ENCODE results near the gene TNRC18.
"Not testable (repeated sequence)": the region's sequence is repeated elsewhere in the genome, so short reads cannot be mapped to it uniquely, and the experiment has no call there.

TNRC18 gene

DNA sequence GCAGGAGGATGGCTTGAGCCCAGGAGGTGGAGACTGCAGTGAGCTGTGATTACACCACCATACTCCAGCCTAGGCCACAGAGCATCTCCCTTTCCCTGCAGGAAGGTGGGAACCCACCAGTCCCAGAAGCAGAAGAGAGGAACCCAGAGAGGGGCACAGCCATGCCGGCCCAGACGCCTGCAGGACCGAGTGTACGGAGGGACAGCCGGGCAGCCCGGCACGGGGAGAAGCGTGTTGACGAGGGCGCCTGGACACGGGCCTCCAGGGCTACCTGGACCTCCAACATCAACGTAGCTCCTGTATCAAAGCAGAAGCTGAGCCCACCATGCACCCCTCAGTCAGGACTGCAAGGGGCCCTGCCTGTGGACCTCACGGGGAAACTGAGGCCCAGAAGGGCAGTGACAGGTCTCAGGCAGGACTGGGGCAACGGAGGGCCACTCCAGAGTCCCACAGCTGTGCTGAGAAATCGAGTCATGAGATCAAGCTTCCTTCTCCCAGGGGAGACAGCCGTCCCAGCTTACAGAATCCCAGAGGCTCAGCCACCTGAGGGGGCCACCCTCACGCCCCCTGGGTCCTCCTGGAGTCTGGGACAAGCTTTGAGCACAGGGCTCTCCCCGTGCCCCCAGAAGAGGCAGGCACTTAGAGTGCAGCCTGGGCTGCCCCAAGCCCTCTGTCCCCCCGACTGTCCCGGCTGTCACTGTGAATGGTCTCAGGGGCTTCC, 43.1 kb downstream of the TNRC18 start:
- no peak for DNase-seq (ENCODE audit: low read depth in 2 of 2)

DNA sequence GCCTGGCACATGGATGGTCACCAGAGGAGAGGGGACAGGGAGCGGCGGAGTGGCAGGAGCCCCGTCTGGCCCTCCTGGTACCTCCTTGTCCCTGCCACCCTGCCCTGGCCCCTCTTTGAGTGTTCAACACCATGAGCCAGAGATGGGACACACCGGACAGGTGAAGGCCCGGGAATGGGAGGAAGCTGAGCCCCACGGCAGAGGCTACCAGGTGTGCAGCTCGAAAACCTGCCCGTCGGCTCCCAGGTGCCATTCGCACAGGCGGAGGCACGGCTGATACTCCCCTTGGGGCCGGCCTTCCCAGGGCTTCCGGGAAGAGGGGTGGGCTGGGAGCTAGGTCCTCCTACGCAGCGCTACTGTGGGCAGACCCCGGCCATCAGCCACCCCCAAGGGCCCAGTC, 44.1 kb downstream of the TNRC18 start:
- no peak for DNase-seq (ENCODE audit: low read depth in 2 of 2)

DNA sequence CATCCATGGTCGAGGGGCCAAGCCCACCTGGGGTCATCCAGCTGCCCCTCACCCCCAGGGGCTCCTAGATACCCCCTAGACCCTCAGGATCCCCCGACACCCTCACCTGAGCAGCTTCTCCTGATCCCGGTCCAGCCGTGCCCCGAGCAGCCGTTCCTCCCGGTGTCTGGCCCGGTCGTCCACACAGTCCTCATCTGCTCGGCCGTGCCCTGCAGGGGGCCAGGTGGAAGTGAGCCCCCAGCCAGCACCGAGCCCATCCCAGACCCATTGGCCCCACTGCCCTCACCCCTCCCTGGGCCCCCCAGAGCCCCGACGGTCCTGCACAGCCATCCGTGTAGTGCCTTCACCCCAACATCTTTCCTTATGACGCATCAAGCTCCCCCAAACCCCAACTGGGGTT, 45.8 kb downstream of the TNRC18 start:
- DNase-seq (ENCODE audit: low read depth in 2 of 2): no peak

DNA sequence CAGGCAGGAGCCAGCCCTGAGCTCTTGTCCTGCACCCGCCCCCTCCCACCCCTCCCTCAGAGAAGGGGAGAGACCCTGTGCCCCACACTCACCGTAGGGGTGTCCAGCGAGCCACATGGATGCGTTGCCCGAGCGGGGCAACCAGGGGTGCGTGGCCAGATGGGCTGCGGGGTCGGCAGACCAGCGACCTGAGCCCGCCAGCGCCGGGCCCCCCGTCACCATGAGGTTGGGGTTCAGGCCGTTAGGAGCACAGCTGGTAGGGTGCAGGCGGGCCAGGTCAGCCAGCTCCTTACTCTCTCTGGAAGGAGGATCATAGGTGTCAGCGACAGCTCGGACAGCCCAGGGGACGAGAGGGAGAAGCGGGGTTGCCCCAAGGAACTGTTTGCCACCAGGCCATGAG, 46.4 kb downstream of the TNRC18 start:
- no peak for DNase-seq (ENCODE audit: low read depth in 2 of 2)

DNA sequence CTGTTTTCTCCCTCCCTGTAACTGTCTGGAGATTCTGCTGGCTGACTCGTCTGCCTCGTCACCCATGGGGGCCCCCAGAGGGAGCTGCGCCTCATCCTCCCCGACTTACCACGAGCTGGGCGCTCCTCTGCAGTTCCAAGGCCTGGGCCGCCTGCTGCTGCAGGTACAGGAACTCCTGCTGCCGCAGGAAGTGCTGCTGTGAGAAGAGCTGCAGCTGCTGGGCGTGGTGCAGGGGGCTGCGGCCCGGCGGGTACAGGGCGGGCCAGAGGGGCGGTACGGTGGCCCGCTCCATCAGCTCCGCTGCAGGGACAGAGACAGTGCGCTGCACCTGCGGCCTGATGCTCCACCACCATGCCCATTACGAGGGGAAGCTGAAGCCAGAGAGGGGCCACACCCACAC, 47.7 kb downstream of the TNRC18 start:
- no peak for DNase-seq (ENCODE audit: low read depth in 2 of 2)

DNA sequence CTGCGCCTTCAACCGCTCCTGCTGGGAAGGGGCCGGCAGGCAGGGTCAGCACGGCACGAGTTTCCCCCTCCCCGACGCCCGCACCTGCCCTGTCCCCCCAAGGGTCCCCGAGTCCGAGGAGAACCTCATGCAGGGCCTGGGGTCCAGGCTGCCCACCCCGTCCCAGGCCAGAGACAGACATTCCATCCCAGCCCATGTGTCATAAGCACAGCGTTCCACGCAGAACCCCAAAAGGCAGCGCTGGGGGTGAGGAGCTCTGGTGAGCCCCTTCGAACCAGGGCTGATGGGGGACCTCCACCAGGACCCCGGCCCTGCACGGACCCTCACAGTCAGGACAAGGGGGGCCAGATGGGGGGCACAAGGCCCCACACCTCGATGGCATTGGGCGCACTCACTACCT, 49.2 kb downstream of the TNRC18 start:
- DNase-seq (ENCODE audit: low read depth in 2 of 2): no peak

DNA sequence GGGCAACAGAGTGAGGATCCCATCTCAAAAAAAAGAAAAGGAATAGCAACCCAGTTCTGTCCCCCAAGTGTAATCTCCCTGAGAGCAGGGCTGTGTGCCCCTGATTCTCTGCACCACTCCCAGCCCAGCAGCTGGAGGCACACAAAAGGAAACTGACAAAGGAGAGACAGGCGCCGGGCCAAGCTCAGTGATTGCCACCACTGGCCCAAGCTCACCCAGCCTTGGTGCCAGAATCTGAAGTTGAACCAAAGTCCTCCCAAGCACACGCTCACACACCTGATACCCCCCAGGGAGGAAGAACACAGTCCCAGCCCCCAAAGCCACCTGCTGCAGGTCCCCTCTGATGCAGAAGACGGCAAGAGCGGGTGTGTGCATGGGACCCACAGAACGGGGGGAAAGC, 50.3 kb downstream of the TNRC18 start:
- DNase-seq (ENCODE audit: low read depth in 2 of 2): no peak

DNA sequence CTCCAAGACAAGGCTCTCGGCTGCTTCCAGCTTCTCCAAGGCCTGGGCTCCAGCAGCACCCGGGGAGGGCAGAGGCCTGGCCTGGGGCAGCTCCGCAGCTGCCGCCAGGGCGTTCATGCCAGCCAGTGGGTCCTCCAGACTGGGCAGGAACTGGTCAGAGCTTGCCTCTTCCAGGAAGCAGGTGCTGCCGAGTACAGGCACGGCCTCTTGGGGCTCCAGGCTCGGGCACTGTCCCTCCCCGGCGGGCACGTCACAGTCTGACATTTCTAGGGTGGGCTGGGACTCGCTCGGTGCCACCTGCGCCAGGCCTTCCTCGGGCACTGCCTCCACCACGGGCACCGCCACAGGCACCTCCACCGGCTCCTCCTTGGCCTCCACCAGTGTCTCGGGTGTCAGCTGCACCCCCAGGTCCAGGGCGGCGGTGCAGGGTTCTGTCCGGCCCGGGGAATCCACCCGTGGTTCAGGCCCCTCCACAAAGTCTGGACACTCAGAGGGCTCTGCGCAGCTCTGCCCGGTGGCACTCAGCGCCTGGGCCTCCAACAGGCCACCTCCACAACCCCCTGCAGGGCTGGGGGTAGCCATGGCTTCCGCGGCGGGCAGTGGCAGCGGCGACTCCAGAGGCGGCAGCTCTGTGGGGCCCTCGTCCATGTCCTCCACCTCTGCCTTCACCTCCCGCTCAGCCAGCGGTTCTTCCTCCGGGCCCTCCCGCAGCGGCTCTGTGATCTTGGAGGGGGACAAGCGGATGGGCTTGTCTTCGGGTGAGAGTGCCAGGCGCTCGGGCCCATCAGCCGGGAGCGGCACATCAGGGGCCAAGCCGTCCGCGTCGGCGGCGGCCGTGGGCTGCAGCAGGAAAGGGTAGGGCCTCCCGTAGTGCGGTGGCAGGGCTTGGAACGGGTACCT, 52.9 kb downstream of the TNRC18 start:
- DNase-seq (ENCODE audit: low read depth in 2 of 2): no peak

DNA sequence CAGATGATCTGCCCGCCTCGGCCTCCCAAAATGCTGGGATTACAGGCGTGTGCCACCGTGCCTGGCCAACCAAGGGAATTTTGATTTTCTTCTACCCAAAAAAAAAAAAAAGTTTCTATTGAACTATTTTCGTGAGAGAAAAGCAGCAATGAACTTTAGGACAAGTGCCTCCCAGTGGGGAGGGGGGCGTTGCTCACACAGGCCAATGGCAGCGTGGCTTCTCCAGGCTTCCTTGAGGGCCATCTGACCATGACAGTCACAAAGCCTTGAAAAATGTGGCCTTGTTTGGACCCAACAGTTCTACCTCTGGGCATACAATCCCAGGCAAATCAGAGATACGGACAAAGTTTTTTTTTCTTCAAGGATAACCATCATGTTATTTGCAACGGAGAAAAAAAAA, 56.0 kb downstream of the TNRC18 start:
- no peak for DNase-seq (ENCODE audit: low read depth in 2 of 2)

DNA sequence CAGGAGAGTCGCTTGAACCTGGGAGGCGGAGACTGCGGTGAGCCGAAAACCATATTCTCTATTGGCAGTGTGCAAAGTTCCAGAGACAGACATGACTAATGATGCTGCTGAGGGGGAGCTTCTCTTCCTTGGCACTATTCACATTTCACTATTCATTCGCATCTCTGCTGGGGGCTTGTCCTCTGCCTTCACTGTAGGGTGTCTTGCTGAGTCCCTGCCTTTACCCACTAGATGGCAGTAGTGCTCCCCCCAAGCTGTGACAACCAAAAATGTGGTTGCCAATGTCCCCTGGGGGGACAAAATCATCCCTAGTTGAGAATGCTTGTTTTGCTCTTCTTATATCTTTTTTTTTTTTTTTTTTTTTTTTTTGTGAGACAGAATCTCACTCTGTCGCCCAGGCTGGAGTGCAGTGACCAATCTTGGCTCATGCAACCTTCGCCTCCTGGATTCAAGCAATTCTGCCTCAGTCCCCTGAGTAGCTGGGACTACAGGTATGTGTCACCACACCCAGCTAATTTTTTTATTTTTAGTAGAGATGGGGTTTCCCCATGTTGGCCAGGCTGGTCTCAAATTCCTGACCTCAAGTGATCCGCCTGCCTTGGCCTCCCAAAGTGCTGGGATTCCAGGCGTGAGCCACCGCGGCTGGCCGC, 57.5 kb downstream of the TNRC18 start:
- peak; percentile 33 to 47 for DNase-seq (ENCODE audit: low read depth in 2 of 2)

DNA sequence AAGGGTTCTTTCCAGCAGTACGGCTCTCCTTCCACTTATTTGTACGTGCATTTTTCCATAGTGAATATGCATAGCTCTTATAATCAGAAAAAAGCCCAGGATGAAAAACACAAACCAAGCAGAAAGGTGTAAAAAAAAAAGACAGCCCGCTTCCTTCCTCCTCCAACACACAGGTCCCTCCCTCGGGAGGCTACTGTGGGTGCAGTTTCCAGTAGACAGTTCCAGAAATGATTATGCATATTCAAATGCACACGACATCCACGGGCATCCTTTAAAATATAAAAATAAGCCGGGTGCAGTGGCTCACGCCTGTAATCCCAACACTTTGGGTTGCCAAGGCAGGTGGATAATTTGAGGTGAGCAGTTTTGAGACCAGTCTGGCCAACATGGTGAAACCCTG, 59.9 kb downstream of the TNRC18 start:
- DNase-seq (ENCODE audit: low read depth in 2 of 2): no peak

DNA sequence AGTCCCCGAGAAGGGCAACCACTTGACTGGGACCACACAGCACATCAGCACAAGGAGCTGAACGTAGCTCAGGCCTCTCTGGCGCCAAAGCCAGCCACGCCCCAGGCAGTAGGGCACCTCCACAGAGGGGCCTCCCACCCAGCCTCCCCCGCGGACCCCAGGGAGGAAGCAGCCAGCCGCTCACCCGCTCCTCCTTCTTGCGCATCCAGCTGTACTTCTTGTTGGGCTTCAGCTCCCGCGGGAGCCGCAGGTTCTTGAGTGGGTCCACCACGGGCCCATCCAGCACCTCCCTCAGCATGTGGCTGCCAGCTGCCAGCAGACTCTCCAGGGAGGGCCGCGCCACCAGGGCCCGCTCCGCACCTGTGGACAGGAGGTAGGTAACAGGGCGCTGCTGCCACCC, 61.2 kb downstream of the TNRC18 start:
- DNase-seq (ENCODE audit: low read depth in 2 of 2): no peak

DNA sequence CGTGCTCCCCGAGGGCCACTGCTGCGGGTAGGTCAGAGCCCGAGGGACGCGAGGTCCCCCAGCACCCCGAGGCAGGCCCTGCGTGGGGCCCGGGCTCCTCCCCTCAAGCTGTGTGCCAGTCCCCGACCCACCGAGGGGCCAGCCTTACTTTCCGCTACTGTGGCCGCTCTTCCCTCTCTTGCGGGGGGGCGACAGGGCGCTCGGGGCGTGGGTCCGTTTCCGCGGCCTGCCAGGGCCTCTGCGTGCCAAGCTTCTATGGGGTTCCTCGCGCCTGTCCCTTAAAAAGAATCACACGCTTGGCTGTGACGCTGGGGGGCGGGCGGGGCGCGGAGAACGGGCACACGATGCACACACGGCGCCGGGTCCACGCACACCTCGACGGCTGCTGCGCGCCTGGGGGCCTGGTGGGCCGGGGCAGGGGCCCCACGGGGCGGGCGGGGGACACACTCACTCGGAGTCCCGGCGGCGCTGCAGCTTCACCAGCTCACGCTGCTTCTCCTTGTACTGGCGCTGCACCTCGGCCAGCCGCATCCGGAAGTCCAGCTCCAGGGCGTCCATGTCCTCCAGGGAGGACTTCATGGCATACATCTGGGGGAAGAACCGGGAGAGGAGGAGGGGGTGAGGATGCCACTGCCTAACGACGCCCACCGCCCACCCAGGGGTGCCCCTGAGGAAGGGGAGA, 62.0 kb downstream of the TNRC18 start:
- no peak for DNase-seq (ENCODE audit: low read depth in 2 of 2)

DNA sequence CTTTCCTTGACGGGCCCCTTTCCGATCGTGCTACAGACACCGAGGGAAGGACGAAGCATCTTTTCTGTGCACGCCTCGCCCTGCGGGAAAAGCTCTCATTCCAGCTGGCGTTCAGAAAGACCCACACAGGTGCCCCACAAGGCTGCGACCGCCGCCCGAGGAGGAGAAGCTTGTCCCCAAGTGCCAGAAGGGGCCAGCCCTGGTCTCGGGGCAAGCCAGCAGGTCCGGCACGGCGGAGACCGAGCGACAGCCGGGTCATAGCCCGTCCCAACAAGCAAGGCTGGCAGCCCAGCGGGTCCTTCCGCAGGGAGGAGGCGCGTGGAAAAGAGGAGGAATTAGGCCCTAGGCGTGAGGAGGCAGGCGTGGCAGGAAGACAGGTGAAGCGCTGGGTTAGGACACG, 62.7 kb downstream of the TNRC18 start:
- no peak for DNase-seq (ENCODE audit: low read depth in 2 of 2)

DNA sequence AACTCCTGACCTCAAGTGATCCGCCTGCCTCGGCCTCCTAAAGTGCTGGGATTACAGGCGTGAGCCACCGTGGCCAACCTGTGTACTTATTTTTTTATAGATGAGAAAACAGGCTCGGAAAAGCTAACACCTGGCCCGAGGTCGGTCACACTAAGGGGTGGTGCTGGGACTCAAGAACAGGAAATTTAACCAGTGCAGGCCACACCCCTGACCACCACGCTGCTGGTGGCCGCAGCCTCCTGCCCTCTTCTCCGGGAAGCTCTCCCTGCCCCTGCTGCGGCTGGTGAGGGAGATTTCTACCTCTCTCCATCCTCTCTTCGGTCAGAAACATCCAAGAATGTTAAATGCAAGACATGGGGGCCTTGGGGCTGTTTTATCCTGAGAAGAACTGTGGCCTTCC, 63.2 kb downstream of the TNRC18 start:
- no peak for DNase-seq (ENCODE audit: low read depth in 2 of 2)

DNA sequence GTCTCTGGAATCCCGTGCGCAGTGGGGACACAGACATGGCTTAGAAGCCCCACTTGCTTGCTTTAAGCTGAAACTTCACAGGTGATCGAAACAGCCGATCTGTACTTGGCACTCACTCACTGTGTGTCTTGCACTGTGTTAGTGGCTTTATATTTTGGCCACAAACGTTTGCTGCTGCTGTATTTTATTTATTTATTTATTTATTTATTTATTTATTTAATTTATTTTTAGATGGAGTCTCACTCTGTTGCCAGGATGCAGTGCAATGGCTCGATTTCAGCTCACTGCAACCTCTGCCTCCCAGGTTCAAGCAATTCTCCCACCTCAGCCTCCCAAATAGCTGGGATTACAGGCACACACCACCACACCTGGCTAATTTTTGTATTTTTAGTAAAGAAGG, 63.6 kb downstream of the TNRC18 start:
- not testable (repeated sequence) for DNase-seq (ENCODE audit: low read depth in 2 of 2)

DNA sequence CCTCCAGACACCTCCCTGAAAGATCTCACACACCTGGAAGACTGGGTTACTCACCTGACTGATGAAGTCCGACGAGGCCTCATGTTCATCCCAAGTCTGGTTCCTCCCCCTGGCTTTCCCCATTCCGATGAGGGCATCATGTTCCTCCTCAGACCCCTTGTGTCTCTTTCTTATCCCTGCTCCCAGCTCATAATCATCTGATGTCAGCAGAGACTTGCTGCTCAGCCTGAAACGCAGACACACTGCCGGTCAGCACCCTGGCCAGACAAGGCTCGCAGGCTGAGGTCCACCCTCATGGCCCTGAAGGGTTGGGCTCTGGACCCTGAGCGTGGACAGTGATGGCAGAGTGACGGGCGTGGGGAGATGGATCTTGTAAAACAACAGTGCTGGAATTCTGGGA, 64.3 kb downstream of the TNRC18 start:
- no peak for DNase-seq (ENCODE audit: low read depth in 2 of 2)

DNA sequence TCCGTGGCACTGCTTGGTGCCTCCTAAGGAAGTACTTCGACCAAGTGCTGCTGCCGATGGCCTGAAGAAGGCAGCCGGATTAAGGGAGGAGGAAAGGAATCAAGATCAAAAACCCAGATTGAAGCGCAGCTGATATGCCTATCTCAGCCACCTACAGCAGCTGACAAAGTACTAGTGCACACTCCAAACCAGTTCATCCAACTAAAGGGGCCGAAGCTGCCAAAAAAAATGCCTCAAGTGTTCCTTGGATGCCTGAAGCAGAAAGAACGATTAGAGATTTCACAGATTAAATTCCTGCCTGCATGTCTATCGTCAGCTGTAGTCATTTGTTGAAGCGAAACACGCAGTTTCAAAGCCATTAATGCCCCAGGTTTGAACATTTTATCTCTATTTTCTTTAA, 65.7 kb downstream of the TNRC18 start:
- DNase-seq (ENCODE audit: low read depth in 2 of 2): no peak

DNA sequence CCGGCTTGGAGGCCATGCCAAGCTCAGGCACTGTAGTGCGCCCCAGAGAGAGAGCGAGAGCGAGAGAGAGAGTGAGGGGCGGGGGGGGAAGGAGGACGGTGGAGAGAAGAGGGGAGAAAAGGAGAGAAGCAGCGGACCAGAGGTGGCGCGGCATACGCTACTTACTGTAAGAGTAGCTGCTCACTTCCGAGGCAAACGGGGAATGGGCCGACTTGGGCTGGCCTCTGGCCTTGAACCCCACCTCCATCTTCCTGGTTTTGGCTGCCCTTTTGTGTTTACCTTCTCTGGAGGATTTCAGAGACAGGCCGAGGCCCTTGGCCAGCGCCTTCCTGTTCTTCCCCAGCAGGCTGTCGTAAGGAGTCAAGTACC, 66.9 kb downstream of the TNRC18 start:
- DNase-seq (ENCODE audit: low read depth in 2 of 2): no peak

DNA sequence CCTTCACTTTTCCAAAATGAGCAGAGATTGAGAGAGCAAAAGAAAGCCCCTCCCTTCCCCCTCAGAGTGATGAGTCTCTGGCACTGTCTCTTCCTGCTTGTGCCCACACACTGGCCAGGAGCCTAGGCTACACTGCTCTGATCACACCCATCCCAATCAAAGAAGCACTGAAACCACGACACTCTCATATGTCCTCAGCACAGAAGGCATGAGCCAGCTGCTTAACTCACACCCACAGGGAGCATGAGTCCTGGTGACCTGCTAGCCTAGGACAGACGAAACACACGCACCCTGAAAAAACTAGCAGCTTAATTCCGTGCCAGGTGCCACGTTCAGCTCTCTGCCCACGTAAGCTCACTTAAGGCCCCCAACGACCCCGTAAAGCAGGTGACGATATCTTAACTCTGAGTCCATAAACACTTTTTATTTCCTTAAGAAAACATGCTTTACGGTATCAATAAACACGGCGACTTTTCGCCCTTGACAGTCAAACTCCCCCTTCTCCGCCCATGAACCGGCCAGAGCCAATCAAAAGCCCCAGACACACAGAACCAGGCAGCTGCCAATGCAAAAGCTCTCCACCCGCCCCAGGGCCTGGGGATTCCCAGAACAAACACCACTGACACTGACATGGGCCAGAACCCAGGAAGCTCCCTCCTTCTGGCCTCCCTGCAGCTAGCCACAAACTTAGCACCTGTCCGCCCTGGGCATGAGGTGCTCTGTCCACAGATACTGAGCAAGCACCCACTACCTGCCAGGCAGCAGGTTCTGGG, 69.0 kb downstream of the TNRC18 start:
- DNase-seq (ENCODE audit: low read depth in 2 of 2): no peak

DNA sequence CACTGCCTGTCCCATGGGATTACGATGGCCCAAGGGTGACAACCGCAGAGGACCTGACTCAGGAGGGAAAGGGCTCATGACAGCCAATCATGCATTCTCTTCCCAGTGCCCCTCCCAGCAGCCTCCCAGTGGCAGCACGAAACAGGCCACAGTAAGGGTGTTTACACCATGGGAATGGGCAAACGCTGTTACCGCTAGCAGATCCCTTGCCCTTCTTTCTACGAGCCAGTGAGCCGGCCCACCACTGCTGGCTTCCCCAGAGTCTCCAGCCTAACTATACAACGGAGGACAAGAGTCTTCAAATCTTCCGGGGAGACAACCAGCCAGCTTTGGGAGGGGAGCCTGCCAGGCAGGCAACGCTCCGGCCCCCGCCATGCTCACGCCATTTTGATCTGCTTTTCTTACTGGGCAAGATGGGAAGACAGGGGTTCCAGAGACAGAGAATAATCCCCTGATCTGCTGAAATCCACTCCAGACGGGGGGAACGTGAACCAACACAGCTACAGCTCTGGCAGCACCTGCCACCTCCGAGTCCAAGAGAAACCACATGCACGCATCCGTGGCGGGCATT, 71.1 kb downstream of the TNRC18 start:
- DNase-seq (ENCODE audit: low read depth in 2 of 2): no peak
